Activated T-cell treated with anti-CD3 and anti-CD28 coated beads for 1 hour (primary cell): ENCODE results near the gene IRAK1.

Source experiments
- DNase-seq: peaks from one replicate; pipeline ENCODE4 v3.0.0-alpha.2; 2020; ENCODE audit warnings: low read depth

IRAK1 gene

GRCh38 chrX:154019633-154020528, at the start of gene IRAK1:
TSS of gene IRAK1 (minus strand) at chrX:154019902. CDS start at chrX:154019812, 90 bp downstream.
- peak; percentile 36 for DNase-seq

DNA sequence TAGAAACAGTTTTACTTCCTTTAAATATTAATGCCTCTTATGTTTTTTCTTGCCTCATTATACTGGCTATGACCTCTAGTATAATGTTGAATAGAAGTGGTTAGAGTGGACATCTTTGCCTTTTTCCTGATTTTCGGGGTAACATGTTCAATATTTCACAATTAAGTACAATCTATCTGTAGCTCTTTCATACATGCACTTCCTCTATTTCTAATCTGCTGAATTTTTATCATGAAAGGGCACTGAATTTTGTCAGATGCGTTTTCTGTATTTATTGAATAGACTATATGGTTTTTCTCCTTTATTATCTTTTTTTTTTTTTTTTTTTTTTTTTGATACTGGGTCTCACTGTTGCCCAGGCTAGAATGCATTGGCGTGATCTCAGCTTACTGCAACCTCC, 48.9 kb upstream of the IRAK1 start:
- no peak for DNase-seq

DNA sequence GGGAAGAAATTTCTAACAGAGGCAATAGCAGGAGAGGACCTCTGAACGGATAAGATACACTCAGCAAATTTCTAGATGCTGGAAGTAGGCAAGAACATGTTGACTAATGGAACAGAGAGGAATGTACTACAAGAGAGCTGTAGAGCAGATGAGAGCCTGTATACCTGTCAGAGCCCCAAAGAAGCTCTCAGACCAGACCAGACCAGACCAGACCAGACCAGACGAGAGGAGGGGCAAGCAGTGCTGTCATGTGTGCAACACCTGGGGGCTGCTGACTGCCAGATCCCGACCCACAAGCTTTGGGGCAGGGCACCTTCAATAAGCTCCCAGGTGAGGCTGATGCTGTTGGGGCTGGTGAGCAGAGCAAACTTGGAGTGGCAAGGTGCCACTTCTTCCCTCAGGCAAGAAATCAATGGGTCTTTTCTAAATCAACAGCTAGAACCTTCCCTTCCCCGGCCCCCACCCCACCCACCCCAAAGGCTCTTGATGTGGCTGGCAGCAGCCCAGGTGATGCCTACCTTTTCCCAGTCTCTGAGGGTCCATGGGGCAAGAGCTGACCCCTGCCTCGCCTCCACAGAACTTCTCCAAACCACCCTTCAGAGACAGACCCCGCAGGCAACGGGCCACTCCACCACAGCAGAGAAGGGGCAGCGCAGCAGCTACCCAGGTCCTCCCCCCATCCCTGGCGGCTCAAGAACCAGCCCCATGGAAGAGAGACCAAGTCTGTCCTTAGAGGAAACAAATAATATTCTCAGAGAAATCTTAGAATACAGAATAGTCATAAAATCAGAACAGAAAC, 45.1 kb upstream of the IRAK1 start:
- DNase-seq: no peak

- DNase-seq: no peak
Measured at GRCh38 chrX:154063234-154063633, 43.5 kb upstream of the IRAK1 start.

DNA sequence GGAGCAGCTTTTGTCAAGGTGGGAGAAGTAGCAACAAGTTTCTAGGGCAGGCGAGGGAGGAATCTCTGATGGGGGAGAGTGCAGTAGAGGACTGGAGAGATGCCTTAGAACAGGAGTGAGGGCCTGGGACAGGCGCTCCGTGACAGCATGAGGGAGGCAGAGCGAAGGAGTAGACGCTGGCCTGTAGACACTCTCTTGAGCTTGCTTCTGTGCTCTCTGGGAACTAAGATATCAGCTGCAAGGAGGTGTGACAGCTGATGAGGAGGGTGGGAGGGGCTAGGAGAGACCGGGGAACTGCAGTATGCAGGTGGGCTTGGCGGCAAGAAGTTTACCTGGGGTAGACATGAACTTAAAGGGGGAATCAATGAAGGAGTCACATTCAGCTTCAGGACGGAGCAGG, 42.1 kb upstream of the IRAK1 start:
- DNase-seq: no peak

GRCh38 chrX:154059729-154060245, 40.1 kb upstream of the IRAK1 start:
- DNase-seq: no peak

- no peak for DNase-seq
Measured at GRCh38 chrX:154059231-154059630, 39.5 kb upstream of the IRAK1 start.

GRCh38 chrX:154058214-154058997, 38.7 kb upstream of the IRAK1 start:
- DNase-seq: no peak

GRCh38 chrX:154057791-154058190, 38.1 kb upstream of the IRAK1 start:
- DNase-seq: no peak

- DNase-seq: no peak
Measured at GRCh38 chrX:154056770-154057241, 37.1 kb upstream of the IRAK1 start.

- peak; percentile 60 for DNase-seq
Measured at GRCh38 chrX:154051201-154051810, 31.6 kb upstream of the IRAK1 start.

DNA sequence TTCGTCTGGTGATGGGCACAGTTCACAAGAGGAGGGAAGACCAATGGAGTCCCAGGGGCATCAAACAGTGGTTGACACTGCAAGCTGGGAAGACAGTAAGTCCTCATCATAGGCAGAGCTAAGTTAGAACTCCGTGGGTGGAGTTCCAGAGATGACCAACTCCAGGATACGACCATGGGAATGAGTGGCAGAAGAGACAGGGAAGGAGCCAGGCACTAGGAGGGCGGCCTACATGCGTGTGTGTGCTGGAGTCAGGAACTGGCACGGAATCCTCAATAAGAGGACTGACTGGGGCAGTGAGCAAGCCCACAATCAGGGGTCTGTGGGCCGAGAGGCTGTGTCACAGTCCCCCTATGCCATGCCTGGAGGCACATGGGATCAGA, 30.4 kb upstream of the IRAK1 start:
- no peak for DNase-seq

GRCh38 chrX:154049209-154050112, 29.8 kb upstream of the IRAK1 start:
- no peak for DNase-seq

- DNase-seq: no peak
Measured at GRCh38 chrX:154048398-154048797, 28.7 kb upstream of the IRAK1 start.

GRCh38 chrX:154046940-154047610, 27.4 kb upstream of the IRAK1 start:
- no peak for DNase-seq

DNA sequence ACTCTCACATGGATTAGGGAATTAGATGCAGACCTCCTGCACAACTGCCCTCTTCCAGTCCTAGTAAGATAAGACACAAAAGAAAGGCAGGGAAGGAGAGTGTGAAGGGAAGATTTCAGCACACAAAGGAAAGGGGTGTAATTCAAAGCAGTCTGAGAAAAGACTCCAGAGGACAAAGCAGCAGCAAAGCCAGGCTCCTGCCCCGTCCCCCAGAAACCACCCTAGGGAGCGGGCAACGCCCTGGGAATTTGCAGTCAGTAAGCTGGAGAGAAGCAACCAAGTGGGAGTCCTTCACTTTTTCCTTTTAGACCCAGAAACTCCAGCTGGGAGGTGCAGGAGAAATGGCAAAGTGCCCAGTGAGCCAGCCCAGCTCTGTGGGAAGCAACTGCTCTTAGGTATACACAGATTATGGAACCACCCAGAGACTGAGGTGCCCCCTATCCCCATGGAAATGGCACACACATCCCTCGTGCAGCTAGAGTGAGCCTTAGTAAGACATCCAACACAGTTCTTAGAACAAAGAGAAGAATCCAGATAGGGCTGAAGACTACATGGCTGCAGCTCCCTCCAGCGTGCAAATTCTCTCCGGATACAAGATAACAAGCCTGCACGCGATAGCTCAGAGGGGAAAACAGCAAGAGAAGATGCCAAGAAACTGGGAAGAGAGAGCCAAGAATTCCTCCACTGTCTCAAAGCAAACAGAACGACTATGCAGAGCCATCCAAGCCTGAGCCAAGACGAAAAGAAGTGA, 26.5 kb upstream of the IRAK1 start:
- no peak for DNase-seq

DNA sequence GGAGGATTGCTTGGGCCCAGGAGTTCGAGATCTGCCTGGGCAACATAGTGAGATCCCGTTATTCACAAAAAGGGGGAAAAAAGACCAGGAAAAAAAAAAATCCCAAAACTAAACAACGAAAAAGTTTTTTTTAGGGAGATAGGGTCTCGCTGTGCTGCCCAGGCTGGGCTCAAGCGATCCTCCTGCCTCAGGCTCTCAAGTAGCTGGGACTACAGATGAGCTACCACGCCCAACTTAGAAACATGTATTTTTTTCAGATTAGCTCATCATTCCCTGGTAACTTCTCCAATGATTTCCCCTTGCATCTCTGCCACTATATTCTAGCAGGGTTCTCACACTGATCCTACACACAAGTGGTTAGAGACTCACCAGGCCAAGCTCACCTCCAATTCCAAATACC, 24.4 kb upstream of the IRAK1 start:
- DNase-seq: no peak

GRCh38 chrX:154043003-154043763, 23.5 kb upstream of the IRAK1 start:
- DNase-seq: no peak
